Endodermal cell (in vitro differentiated cells): Measurements from ENCODE around the gene PRR3. TPM values are rescaled to one million over a fixed set of nuclear protein-coding genes. Genes with fewer than 3 reads are reported as not detected.

Experiments used
- DNase-seq: peaks from one replicate; pipeline ENCODE4 v3.0.0-alpha.2; 2017
- H3K27ac ChIP-seq: 2 replicates; pipeline ENCODE4 v1.5.1; 2013; ENCODE audit warnings: mild to moderate bottlenecking, low read depth, low read length, moderate library complexity
- H3K27me3 ChIP-seq: 2 replicates; pipeline ENCODE4 v1.6.1; 2013; ENCODE audit warnings: mild to moderate bottlenecking, low read length, moderate library complexity; ENCODE audit not compliant: insufficient read depth, control insufficient read depth, poor library complexity, severe bottlenecking
- H3K36me3 ChIP-seq: 2 replicates; pipeline ENCODE4 v1.7.0; 2013; ENCODE audit warnings: mild to moderate bottlenecking, low read length, moderate library complexity; ENCODE audit not compliant: control insufficient read depth, insufficient read depth
- H3K4me1 ChIP-seq: one replicate; pipeline ENCODE4 v1.7.0; 2013; ENCODE audit warnings: low read length; ENCODE audit not compliant: control insufficient read depth, insufficient read depth
- H3K4me3 ChIP-seq: 2 replicates; pipeline ENCODE4 v1.5.1; 2013; ENCODE audit warnings: mild to moderate bottlenecking, low read length, moderate library complexity
- H3K9ac ChIP-seq: 2 replicates; pipeline ENCODE4 v1.6.1; 2013; ENCODE audit warnings: mild to moderate bottlenecking, low read length, moderate library complexity; ENCODE audit not compliant: poor library complexity, severe bottlenecking; ENCODE audit errors: extremely low read depth
- H3K9me3 ChIP-seq: 2 replicates; pipeline ENCODE4 v1.6.1; 2013; ENCODE audit warnings: mild to moderate bottlenecking, low read length, moderate library complexity; ENCODE audit not compliant: control insufficient read depth
- H3K27ac Mint-ChIP-seq: 2 replicates; pipeline ENCODE4 v1.8.0; 2020; ENCODE audit warnings: mixed read lengths
- H3K27me3 Mint-ChIP-seq: 2 replicates; pipeline ENCODE4 v1.8.0; 2021; ENCODE audit warnings: mild to moderate bottlenecking, mixed read lengths; ENCODE audit not compliant: insufficient read depth
- H3K36me3 Mint-ChIP-seq: 2 replicates; pipeline ENCODE4 v1.8.0; 2020; ENCODE audit warnings: low read depth, mixed read lengths
- H3K4me1 Mint-ChIP-seq: 2 replicates; pipeline ENCODE4 v1.8.0; 2020; ENCODE audit warnings: mixed read lengths
- H3K4me3 Mint-ChIP-seq: 2 replicates; pipeline ENCODE4 v1.8.0; 2020; ENCODE audit warnings: mild to moderate bottlenecking, moderate library complexity, mixed read lengths
- H3K9me3 Mint-ChIP-seq: 2 replicates; pipeline ENCODE4 v1.8.0; 2020; ENCODE audit warnings: mild to moderate bottlenecking, mixed read lengths
- WGBS, 2 experiments: methylation state at CpG; one replicate each; pipeline versions ENCODE4 v1.1.5 to v1.1.7; 2013; ENCODE audit warnings: missing lambda C conversion rate in 2 of 2, mixed read lengths in 1 of 2; ENCODE audit not compliant: insufficient coverage in 1 of 2, insufficient read length in 1 of 2; 5-methylcytosine and 5-hydroxymethylcytosine counted together
- total RNA-seq, 2 donors: library from RNA; stranded (reverse); fragmentation: NEBNext Ultra II Directional in 1 of 2; extraction: Animal tissue kit (Norgen Biotek cat#: 25700) in 1 of 2; gene quantifications; 2 replicates in 1 of 2; 3 replicates in 1 of 2; pipeline ENCODE4 v1.2.1, GENCODE V29; 2021
- TF ChIP-seq, protein P1 (sequence below): fragments of 200-600 bp; sonication (generic); conservative IDR thresholded peaks from 2 replicates; pipeline ENCODE4 v1.5.0; 2021; ENCODE audit warnings: antibody characterized with exemption, mild to moderate bottlenecking

PRR3 gene
- total RNA-seq, 2 donors from 2014 or later, result 10.9 to 12.0 TPM

DNA sequence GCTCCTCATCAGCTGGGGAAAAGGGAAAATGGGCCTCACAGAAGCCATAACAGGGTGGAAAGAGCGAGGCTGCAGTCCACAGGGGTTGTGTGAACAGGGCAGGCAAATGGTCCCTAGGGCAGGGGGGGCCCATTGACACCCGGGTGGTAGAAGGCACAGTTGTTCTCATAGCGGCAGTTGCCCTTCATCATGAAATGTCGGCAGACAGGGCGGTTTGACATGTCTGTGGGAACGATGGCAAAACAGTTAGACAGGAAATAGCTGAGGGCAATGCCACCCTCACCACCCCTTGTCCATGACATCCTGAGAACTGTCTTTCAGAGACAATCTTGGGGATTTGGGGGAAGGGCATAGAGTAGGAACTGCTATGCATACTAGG is 44.3 kb downstream of the PRR3 start:
- Mint-ChIP-seq H3K4me1 (peaks cover 4% of the 10 kb centered on the region), H3K27ac (no peak overlapping the region), H3K9me3 (no peaks in the 10 kb centered on the region), H3K4me3 (no peak overlapping the region), H3K36me3 (peaks cover 74% of the 10 kb centered on the region), H3K27me3 (no peaks in the 10 kb centered on the region)
- Histone ChIP-seq H3K27ac (no peak overlapping the region), H3K36me3 (peaks cover 68% of the 10 kb centered on the region), H3K4me3 (no peak overlapping the region), H3K27me3 (no peaks in the 10 kb centered on the region), H3K9me3 (no peaks in the 10 kb centered on the region), H3K4me1 (no peaks in the 10 kb centered on the region), H3K9ac (no peak overlapping the region)
- no peak for DNase-seq
- 95 to 100% methylated on average over 6 of the region's 6 CpGs for WGBS, 2 experiments
- TF ChIP-seq, protein P1, sequence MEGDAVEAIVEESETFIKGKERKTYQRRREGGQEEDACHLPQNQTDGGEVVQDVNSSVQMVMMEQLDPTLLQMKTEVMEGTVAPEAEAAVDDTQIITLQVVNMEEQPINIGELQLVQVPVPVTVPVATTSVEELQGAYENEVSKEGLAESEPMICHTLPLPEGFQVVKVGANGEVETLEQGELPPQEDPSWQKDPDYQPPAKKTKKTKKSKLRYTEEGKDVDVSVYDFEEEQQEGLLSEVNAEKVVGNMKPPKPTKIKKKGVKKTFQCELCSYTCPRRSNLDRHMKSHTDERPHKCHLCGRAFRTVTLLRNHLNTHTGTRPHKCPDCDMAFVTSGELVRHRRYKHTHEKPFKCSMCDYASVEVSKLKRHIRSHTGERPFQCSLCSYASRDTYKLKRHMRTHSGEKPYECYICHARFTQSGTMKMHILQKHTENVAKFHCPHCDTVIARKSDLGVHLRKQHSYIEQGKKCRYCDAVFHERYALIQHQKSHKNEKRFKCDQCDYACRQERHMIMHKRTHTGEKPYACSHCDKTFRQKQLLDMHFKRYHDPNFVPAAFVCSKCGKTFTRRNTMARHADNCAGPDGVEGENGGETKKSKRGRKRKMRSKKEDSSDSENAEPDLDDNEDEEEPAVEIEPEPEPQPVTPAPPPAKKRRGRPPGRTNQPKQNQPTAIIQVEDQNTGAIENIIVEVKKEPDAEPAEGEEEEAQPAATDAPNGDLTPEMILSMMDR, result no peak

DNA sequence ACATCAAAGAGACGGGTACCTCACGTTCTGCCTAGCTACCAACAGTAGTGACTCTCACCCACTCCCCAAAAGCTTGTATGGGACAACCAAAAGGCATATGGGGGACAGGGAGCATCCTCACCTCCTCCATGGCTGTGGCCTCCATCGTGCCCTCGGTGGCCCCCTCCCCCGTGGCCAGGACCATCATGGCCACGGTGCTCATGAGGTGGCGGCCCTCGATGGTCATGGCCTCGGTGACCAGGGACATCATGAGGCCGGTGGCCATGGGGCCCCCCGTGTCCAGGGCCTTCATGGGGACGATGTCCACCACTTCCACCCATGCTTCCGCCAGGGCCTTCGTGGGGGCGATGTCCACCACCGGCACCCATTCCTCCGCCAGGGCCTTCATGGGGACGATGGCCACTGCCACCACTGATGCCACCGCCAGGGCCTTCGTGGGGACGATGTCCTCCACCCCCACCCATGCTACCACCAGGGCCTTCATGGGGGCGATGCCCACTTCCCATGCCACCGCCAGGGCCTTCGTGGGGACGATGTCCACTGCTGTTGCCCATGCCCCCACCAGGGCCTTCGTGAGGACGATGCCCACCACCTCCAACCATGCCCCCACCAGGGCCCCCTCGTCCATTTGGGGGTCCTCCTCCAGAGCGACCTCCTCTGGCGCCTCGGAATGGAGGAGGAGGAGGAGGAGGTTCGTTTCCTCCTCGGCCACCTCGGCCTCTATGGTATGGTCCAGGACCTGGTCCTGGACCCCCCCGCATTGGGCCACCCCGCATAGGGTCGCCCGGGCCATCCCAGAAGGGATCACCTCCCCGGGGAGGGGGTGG is 44.9 kb downstream of the PRR3 start:
- no peaks in the 10 kb centered on the region for H3K27me3 ChIP-seq
- no peaks in the 10 kb centered on the region for H3K4me1 ChIP-seq
- H3K27ac Mint-ChIP-seq, result no peak overlapping the region
- H3K9ac ChIP-seq, result no peak overlapping the region
- H3K4me3 ChIP-seq, result no peak overlapping the region
- no peak overlapping the region for H3K27ac ChIP-seq
- peaks cover 76% of the 10 kb centered on the region for H3K36me3 Mint-ChIP-seq
- no peak overlapping the region for H3K4me3 Mint-ChIP-seq
- H3K27me3 Mint-ChIP-seq, result no peaks in the 10 kb centered on the region
- no peak for DNase-seq
- TF ChIP-seq, protein P1, result no peak
- H3K36me3 ChIP-seq, result peaks cover 74% of the 10 kb centered on the region
- WGBS, 2 experiments, result 95 to 100% methylated on average over 9 to 39 of the region's 39 CpGs
- H3K9me3 ChIP-seq, result no peaks in the 10 kb centered on the region
- H3K9me3 Mint-ChIP-seq, result no peaks in the 10 kb centered on the region
- peaks cover 4% of the 10 kb centered on the region for H3K4me1 Mint-ChIP-seq

DNA sequence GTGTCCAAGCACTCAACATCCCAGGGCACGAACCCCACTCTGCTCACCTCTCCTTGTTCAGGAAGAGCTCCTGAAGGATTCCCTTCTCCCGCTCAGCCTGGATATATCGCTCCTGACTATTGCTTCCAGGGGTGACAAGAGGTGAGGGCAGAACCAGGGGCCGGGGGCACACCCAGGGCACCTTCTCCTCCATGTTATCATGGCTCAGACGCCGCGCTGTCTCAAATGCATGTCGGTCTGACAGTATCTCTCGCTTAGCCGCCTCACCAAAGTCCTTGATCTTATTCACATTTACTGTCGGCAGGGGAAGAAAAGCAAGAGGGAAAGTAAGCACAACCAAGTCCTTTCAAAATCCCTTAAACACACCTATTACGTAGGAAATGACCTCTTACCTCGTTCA is 46.9 kb downstream of the PRR3 start:
- Mint-ChIP-seq H3K27me3 (no peaks in the 10 kb centered on the region), H3K4me3 (no peak overlapping the region), H3K9me3 (no peaks in the 10 kb centered on the region), H3K27ac (no peak overlapping the region), H3K36me3 (peaks cover 89% of the 10 kb centered on the region), H3K4me1 (peaks cover 4% of the 10 kb centered on the region)
- no peak overlapping the region for H3K4me3 ChIP-seq
- DNase-seq, result no peak
- no peaks in the 10 kb centered on the region for H3K4me1 ChIP-seq
- TF ChIP-seq, protein P1, result no peak
- H3K27me3 ChIP-seq, result no peaks in the 10 kb centered on the region
- H3K36me3 ChIP-seq, result peaks cover 86% of the 10 kb centered on the region
- no peak overlapping the region for H3K27ac ChIP-seq
- H3K9ac ChIP-seq, result no peak overlapping the region
- 98% methylated on average over 9 to 13 of the region's 13 CpGs for WGBS, 2 experiments
- H3K9me3 ChIP-seq, result no peaks in the 10 kb centered on the region
